ENCODE results near the gene TMEM208.

TMEM208 gene

GRCh38 chr16:67187175-67187890 is 39.6 kb upstream of the TMEM208 start:
- Mint-ChIP-seq H3K27me3 (peaks cover 9% of the 10 kb centered on the region), H3K36me3 (ENCODE audit: low read depth) (no peaks in the 10 kb centered on the region), H3K4me3 (no peak overlapping the region), H3K27ac (no peak overlapping the region), H3K4me1 (peaks cover 22% of the 10 kb centered on the region), H3K9me3 (no peaks in the 10 kb centered on the region)
- ATAC-seq = no peak
- DNase-seq = no peak

- no peak overlapping the region for H3K4me3 Mint-ChIP-seq
- ATAC-seq = no peak
- peaks cover 9% of the 10 kb centered on the region for H3K27me3 Mint-ChIP-seq
- no peak for DNase-seq
- peak overlapping the region; percentile 39 for H3K27ac Mint-ChIP-seq
- peaks cover 31% of the 10 kb centered on the region for H3K4me1 Mint-ChIP-seq
- H3K36me3 Mint-ChIP-seq (ENCODE audit: low read depth) = peaks cover 9% of the 10 kb centered on the region
- H3K9me3 Mint-ChIP-seq = no peaks in the 10 kb centered on the region
Measured at GRCh38 chr16:67188323-67188722, 38.6 kb upstream of the TMEM208 start.

- Mint-ChIP-seq H3K36me3 (ENCODE audit: low read depth) (peaks cover 10% of the 10 kb centered on the region), H3K9me3 (no peaks in the 10 kb centered on the region), H3K27me3 (peaks cover 9% of the 10 kb centered on the region), H3K4me3 (no peak overlapping the region), H3K4me1 (peaks cover 35% of the 10 kb centered on the region), H3K27ac (no peak overlapping the region)
- DNase-seq = no peak
- ATAC-seq = no peak
Measured at GRCh38 chr16:67188798-67189197, 38.1 kb upstream of the TMEM208 start.

- H3K27me3 Mint-ChIP-seq = peaks cover 8% of the 10 kb centered on the region
- H3K4me3 Mint-ChIP-seq = peak within 1 kb of the TSS; percentile 90
- H3K36me3 Mint-ChIP-seq (ENCODE audit: low read depth) = peaks cover 22% of the 10 kb centered on the region
- DNase-seq = no peak
- no peaks in the 10 kb centered on the region for H3K9me3 Mint-ChIP-seq
- H3K27ac Mint-ChIP-seq = no peak within 1 kb of the TSS
- peaks cover 37% of the 10 kb centered on the region for H3K4me1 Mint-ChIP-seq
- ATAC-seq = no peak
Measured at GRCh38 chr16:67190041-67190440, 36.9 kb upstream of the TMEM208 start, which contains the start of gene EXOC3L1. Gene EXOC3L1, minus strand, starts transcription at chr16:67190136. Its CDS starts 460 bp downstream, at chr16:67189676.

GRCh38 chr16:67190448-67191399 is 36.2 kb upstream of the TMEM208 start:
- Mint-ChIP-seq H3K27me3 (peaks cover under 1% of the 10 kb centered on the region), H3K36me3 (ENCODE audit: low read depth) (peaks cover 27% of the 10 kb centered on the region), H3K27ac (peak overlapping the region; percentile 79), H3K4me3 (peak overlapping the region; percentile 90), H3K9me3 (no peaks in the 10 kb centered on the region), H3K4me1 (peaks cover 31% of the 10 kb centered on the region)
- ATAC-seq = no peak
- DNase-seq = no peak

- H3K4me3 Mint-ChIP-seq = peak overlapping the region; percentile 90
- peaks cover 34% of the 10 kb centered on the region for H3K4me1 Mint-ChIP-seq
- ATAC-seq = no peak
- no peaks in the 10 kb centered on the region for H3K9me3 Mint-ChIP-seq
- H3K27me3 Mint-ChIP-seq = no peaks in the 10 kb centered on the region
- peak overlapping the region; percentile 79 for H3K27ac Mint-ChIP-seq
- DNase-seq = no peak
- peaks cover 35% of the 10 kb centered on the region for H3K36me3 Mint-ChIP-seq (ENCODE audit: low read depth)
Measured at GRCh38 chr16:67191411-67191994, 35.4 kb upstream of the TMEM208 start.

GRCh38 chr16:67191995-67192681 is 34.8 kb upstream of the TMEM208 start, which contains the start of gene E2F4:
Gene E2F4, plus strand, starts transcription at chr16:67192155. Its CDS starts 73 bp downstream, at chr16:67192228.
- no peaks in the 10 kb centered on the region for H3K27me3 Mint-ChIP-seq
- H3K4me1 Mint-ChIP-seq = peaks cover 38% of the 10 kb centered on the region
- H3K27ac Mint-ChIP-seq = peak within 1 kb of the TSS; percentile 83
- H3K4me3 Mint-ChIP-seq = peak within 1 kb of the TSS; percentile 90
- no peaks in the 10 kb centered on the region for H3K9me3 Mint-ChIP-seq
- ATAC-seq (peak; percentile 98), DNase-seq (peak; percentile 90)
- peaks cover 41% of the 10 kb centered on the region for H3K36me3 Mint-ChIP-seq (ENCODE audit: low read depth)

- H3K27me3 Mint-ChIP-seq = no peaks in the 10 kb centered on the region
- ATAC-seq = no peak
- no peaks in the 10 kb centered on the region for H3K9me3 Mint-ChIP-seq
- no peak for DNase-seq
- peak overlapping the region; percentile 83 for H3K27ac Mint-ChIP-seq
- peaks cover 41% of the 10 kb centered on the region for H3K36me3 Mint-ChIP-seq (ENCODE audit: low read depth)
- peak overlapping the region; percentile 90 for H3K4me3 Mint-ChIP-seq
- peaks cover 38% of the 10 kb centered on the region for H3K4me1 Mint-ChIP-seq
Measured at GRCh38 chr16:67192781-67193361, 34.1 kb upstream of the TMEM208 start.

GRCh38 chr16:67193536-67193935 is 33.4 kb upstream of the TMEM208 start:
- DNase-seq = no peak
- peaks cover 47% of the 10 kb centered on the region for H3K36me3 Mint-ChIP-seq (ENCODE audit: low read depth)
- ATAC-seq = no peak
- H3K4me1 Mint-ChIP-seq = peaks cover 38% of the 10 kb centered on the region
- H3K27me3 Mint-ChIP-seq = no peaks in the 10 kb centered on the region
- H3K27ac Mint-ChIP-seq = peak overlapping the region; percentile 83
- peak overlapping the region; percentile 90 for H3K4me3 Mint-ChIP-seq
- no peaks in the 10 kb centered on the region for H3K9me3 Mint-ChIP-seq

- H3K4me1 Mint-ChIP-seq = peaks cover 38% of the 10 kb centered on the region
- no peak for DNase-seq
- no peak for ATAC-seq
- peaks cover 47% of the 10 kb centered on the region for H3K36me3 Mint-ChIP-seq (ENCODE audit: low read depth)
- no peak overlapping the region for H3K27ac Mint-ChIP-seq
- H3K4me3 Mint-ChIP-seq = peak overlapping the region; percentile 90
- H3K27me3 Mint-ChIP-seq = no peaks in the 10 kb centered on the region
- H3K9me3 Mint-ChIP-seq = no peaks in the 10 kb centered on the region
Measured at GRCh38 chr16:67194260-67194659, 32.7 kb upstream of the TMEM208 start.

- no peak for ATAC-seq
- no peak for DNase-seq
- H3K27me3 Mint-ChIP-seq = no peaks in the 10 kb centered on the region
- H3K4me1 Mint-ChIP-seq = peaks cover 38% of the 10 kb centered on the region
- H3K36me3 Mint-ChIP-seq (ENCODE audit: low read depth) = peaks cover 47% of the 10 kb centered on the region
- peak overlapping the region; percentile 56 for H3K27ac Mint-ChIP-seq
- no peak overlapping the region for H3K4me3 Mint-ChIP-seq
- no peaks in the 10 kb centered on the region for H3K9me3 Mint-ChIP-seq
Measured at GRCh38 chr16:67195676-67196075, 31.3 kb upstream of the TMEM208 start.

- ATAC-seq = no peak
Measured at GRCh38 chr16:67196881-67197280, 30.0 kb upstream of the TMEM208 start.

GRCh38 chr16:67197704-67198103 is 29.2 kb upstream of the TMEM208 start:
- Mint-ChIP-seq H3K27ac (no peak overlapping the region), H3K27me3 (no peaks in the 10 kb centered on the region), H3K4me1 (peaks cover 28% of the 10 kb centered on the region), H3K36me3 (ENCODE audit: low read depth) (peaks cover 47% of the 10 kb centered on the region), H3K9me3 (no peaks in the 10 kb centered on the region), H3K4me3 (no peak overlapping the region)
- ATAC-seq (no peak), DNase-seq (no peak)

More at GRCh38 chr16:67196881-67197280, 30.0 kb upstream of the TMEM208 start:
- H3K9me3 Mint-ChIP-seq = no peaks in the 10 kb centered on the region
- H3K4me1 Mint-ChIP-seq = peaks cover 31% of the 10 kb centered on the region
- H3K27me3 Mint-ChIP-seq = no peaks in the 10 kb centered on the region
- DNase-seq = no peak
- H3K4me3 Mint-ChIP-seq = no peak overlapping the region
- no peak overlapping the region for H3K27ac Mint-ChIP-seq
- H3K36me3 Mint-ChIP-seq (ENCODE audit: low read depth) = peaks cover 50% of the 10 kb centered on the region
